Neutrophil (primary cell): ENCODE results near the gene ADCY2.

ENCODE experiments used
- H3K27ac ChIP-seq: fragments of 200-600 bp; sonication (generic); 2 replicates; pipeline ENCODE4 v1.5.1; 2016; ENCODE audit warnings: mild to moderate bottlenecking, moderate library complexity
- H3K27me3 ChIP-seq: fragments of 200-600 bp; sonication (generic); 2 replicates; pipeline ENCODE4 v1.6.0; 2016; ENCODE audit warnings: mild to moderate bottlenecking
- H3K36me3 ChIP-seq: fragments of 200-600 bp; sonication (generic); 2 replicates; pipeline ENCODE4 v1.5.1; 2017
- H3K4me1 ChIP-seq, 2 experiments: fragments of 200-600 bp in 1 of 2; sonication (generic) in 1 of 2; 1 replicate in 1 of 2; 2 replicates in 1 of 2; pipeline versions ENCODE4 v1.5.1 to v1.6.1; 2013 to 2016; ENCODE audit warnings: low read depth in 1 of 2, low read length in 1 of 2, mild to moderate bottlenecking in 1 of 2, moderate library complexity in 1 of 2; ENCODE audit not compliant: control insufficient read depth in 1 of 2, insufficient read depth in 1 of 2
- H3K4me3 ChIP-seq, 2 experiments: fragments of 200-600 bp in 1 of 2; sonication (generic) in 1 of 2; 1 replicate in 1 of 2; 2 replicates in 1 of 2; pipeline ENCODE4 v1.5.1; 2013 to 2016; ENCODE audit warnings: low read depth in 1 of 2, low read length in 1 of 2, mild to moderate bottlenecking in 1 of 2, moderate library complexity in 1 of 2
- H3K9me3 ChIP-seq: fragments of 200-600 bp; sonication (generic); 2 replicates; pipeline ENCODE4 v1.5.1; 2016
- TF ChIP-seq, protein P1 (sequence below): fragments of 200-600 bp; sonication (generic); IDR thresholded peaks from 2 replicates; pipeline ENCODE4 v1.5.1; 2016; ENCODE audit warnings: antibody characterized with exemption

The ADCY2 gene

DNA sequence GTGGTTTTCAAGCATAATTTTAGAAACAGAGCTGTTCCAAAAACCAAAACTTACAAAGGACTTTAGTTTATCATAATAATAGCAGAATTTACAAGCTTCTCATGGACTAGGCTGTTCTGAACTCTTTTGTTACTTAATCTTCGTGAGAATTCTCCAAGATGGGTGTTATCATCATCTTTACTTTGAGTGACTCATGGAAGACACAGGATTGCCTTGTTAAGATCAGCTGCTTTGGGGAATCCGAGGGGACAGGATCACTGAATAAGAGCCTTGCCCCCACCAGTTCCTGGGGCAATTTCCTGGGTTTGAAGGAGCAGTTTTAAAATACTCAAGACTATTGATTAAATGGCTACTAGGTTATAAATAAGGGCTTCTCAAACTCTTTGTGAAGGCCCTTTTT is 374.5 kb downstream of the ADCY2 start:
- TF ChIP-seq, protein P1, sequence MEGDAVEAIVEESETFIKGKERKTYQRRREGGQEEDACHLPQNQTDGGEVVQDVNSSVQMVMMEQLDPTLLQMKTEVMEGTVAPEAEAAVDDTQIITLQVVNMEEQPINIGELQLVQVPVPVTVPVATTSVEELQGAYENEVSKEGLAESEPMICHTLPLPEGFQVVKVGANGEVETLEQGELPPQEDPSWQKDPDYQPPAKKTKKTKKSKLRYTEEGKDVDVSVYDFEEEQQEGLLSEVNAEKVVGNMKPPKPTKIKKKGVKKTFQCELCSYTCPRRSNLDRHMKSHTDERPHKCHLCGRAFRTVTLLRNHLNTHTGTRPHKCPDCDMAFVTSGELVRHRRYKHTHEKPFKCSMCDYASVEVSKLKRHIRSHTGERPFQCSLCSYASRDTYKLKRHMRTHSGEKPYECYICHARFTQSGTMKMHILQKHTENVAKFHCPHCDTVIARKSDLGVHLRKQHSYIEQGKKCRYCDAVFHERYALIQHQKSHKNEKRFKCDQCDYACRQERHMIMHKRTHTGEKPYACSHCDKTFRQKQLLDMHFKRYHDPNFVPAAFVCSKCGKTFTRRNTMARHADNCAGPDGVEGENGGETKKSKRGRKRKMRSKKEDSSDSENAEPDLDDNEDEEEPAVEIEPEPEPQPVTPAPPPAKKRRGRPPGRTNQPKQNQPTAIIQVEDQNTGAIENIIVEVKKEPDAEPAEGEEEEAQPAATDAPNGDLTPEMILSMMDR: no peak
- Histone ChIP-seq H3K27me3 (peaks cover 32% of the 10 kb centered on the region), H3K36me3 (no peaks in the 10 kb centered on the region), H3K9me3 (no peaks in the 10 kb centered on the region), H3K4me3 (no peak overlapping the region), H3K4me1 (no peaks in the 10 kb centered on the region), H3K27ac (no peak overlapping the region)

DNA sequence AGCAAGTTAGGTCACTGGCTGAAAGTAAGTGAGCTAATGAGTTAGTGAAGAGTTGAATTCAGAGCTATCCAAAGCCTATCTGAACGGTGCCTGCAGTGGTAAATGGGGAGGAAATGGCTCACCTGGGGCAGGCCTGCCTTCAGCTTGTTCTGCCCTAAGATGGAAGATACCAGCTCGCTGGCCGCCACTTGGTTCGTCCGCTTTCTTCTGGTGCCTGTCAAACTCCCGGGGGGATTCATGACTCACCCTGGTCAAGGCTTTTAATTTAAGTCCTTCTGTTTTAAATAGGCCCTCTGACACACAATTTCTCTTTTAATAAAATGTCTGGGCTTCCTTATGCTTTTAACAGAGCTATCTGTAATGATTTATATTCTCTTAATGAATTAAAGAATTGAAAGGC is 376.2 kb downstream of the ADCY2 start:
- no peaks in the 10 kb centered on the region for H3K36me3 ChIP-seq
- no peak overlapping the region for H3K27ac ChIP-seq
- TF ChIP-seq, protein P1: no peak
- no peak overlapping the region for H3K4me3 ChIP-seq
- H3K27me3 ChIP-seq: peaks cover 15% of the 10 kb centered on the region
- no peaks in the 10 kb centered on the region for H3K9me3 ChIP-seq
- H3K4me1 ChIP-seq: no peaks in the 10 kb centered on the region

DNA sequence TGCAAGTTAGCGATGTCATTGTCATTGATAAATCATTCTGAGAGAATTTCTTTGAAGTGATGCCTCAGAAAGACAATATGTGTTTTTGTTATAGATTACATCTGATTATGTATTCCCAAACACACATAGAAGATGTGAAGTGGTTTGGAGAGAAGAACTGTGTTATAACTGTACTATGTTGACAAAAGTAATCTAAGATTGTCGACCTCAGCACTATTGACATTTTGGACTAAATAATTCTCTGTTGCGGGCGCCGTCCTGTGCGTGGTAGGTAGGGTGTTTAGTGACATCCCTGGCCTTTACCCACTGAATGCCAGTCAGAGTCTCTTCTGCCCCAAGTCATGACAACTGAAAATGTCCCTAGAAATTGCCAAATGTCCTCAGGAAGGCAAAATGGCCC is 377.2 kb downstream of the ADCY2 start:
- Histone ChIP-seq H3K27ac (no peak overlapping the region), H3K4me3 (no peak overlapping the region), H3K27me3 (peaks cover 16% of the 10 kb centered on the region), H3K4me1 (no peaks in the 10 kb centered on the region), H3K36me3 (no peaks in the 10 kb centered on the region), H3K9me3 (no peaks in the 10 kb centered on the region)
- TF ChIP-seq, protein P1: no peak

DNA sequence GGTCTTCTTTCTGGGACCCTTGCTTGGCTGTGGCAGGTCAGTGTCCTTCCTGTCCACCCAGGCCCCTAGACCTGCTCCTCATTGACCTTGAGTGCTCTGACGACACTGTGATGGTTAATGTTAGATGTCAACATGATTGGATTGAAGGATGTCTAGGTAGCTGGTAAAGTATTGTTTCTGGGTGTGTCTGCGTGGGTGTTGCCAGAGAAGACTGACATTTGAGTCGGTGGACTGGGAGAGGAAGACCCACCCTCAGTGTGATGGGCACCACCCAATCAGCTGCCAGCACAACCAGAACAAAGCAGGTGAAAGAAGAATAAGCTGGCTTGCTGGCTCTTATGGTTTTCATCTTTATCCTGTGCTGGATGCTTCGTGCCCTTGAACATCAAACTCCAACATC is 380.5 kb downstream of the ADCY2 start:
- H3K9me3 ChIP-seq: no peaks in the 10 kb centered on the region
- no peaks in the 10 kb centered on the region for H3K4me1 ChIP-seq
- no peaks in the 10 kb centered on the region for H3K36me3 ChIP-seq
- H3K27ac ChIP-seq: no peak overlapping the region
- peaks cover 37% of the 10 kb centered on the region for H3K27me3 ChIP-seq
- TF ChIP-seq, protein P1: no peak
- H3K4me3 ChIP-seq: no peak overlapping the region

DNA sequence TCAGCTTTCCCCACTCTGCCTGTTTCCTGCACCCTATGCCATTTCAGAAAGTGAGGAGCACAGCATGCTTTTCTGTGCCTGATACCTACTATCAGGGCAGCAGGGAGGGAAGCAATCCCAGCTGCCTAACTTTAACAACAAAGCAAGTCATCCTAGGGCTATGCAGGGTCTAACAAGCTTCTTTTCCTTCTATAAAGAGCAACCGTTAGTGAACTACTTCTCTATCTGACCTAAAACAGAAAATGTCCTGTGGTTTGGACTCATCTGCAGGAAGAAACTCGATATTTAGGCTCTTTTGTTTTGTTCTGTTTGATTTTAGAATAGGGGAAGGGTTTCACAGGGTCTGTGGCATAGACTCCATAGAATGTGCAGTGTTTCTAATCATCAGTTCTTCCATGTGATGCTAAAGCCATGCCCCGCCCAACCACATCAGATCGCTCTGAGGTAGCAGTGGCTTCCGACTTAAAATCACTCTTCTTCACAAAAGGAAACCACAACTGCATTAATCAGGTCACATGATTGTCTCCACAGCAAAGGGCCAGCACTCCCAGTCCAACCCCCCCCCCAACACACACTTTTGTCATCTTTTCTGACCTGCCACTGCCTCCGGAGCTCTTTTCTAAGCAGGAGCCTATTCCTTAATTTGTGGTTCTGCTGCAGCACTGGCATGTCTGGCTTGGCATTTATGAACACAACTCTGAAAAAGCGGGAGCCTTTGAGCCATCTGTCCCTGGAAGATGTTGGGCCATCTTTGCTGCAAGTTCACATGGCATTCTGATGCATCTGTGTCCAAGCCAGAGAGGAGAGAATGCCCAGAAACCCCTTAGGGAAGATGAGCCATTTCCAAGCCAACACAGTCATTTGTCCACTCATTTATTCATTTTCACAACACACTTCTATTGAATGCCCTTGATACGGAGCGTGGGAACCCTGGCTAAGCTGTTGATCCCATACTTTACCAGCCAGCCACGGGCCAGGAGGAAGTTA is 383.4 kb downstream of the ADCY2 start:
- no peaks in the 10 kb centered on the region for H3K36me3 ChIP-seq
- no peaks in the 10 kb centered on the region for H3K9me3 ChIP-seq
- TF ChIP-seq, protein P1: no peak
- no peaks in the 10 kb centered on the region for H3K4me1 ChIP-seq
- no peak overlapping the region for H3K4me3 ChIP-seq
- peaks cover 53% of the 10 kb centered on the region for H3K27me3 ChIP-seq
- H3K27ac ChIP-seq: no peak overlapping the region
